ENCODE results near the gene AIFM2.
"Not testable (repeated sequence)": the region's sequence is repeated elsewhere in the genome, so short reads cannot be mapped to it uniquely, and the experiment has no call there.

AIFM2 gene

GRCh38 chr10:70106958-70107791, 25.4 kb downstream of the AIFM2 start:
- TF ChIP-seq CTCF (IDR thresholded peaks at IDR 0.05; ENCODE audit: low read depth, low read length, poor library complexity, severe bottlenecking) (peak; percentile 86), EZH2phosphoT487 (IDR thresholded peaks at IDR 0.05; ENCODE audit: borderline replicate concordance, low read length) (no peak)
- Histone ChIP-seq H3K9me3 (ENCODE audit: control insufficient read depth, insufficient read depth, low read length) (no peaks in the 10 kb centered on the region), H3K79me2 (ENCODE audit: control insufficient read depth, low read length) (no peaks in the 10 kb centered on the region), H3K27me3 (ENCODE audit: control insufficient read depth, low read length) (no peaks in the 10 kb centered on the region), H3K4me2 (ENCODE audit: low read length) (peak overlapping the region; percentile 62), H4K20me1 (ENCODE audit: control insufficient read depth, insufficient read depth, low read depth, low read length) (no peaks in the 10 kb centered on the region), H3K36me3 (ENCODE audit: control insufficient read depth, low read length) (no peaks in the 10 kb centered on the region), H3K4me1 (ENCODE audit: control insufficient read depth, low read length) (peaks cover 17% of the 10 kb centered on the region), H3K27ac (ENCODE audit: low read depth, low read length) (no peak overlapping the region), H3K4me3 (ENCODE audit: low read length) (peak overlapping the region; percentile 48), H3K9me2 (replicated peaks; ENCODE audit: control insufficient read depth, low read length) (no peaks in the 10 kb centered on the region), H3F3A (ENCODE audit: control insufficient read depth, insufficient read depth) (no peaks in the 10 kb centered on the region)

- H3K36me3 ChIP-seq (ENCODE audit: control insufficient read depth, low read length), result no peaks in the 10 kb centered on the region
Measured at GRCh38 chr10:70101668-70102067, 31.0 kb downstream of the AIFM2 start.

GRCh38 chr10:70101068-70101562, 31.5 kb downstream of the AIFM2 start:
- H3K27me3 ChIP-seq (ENCODE audit: control insufficient read depth, low read length); H3K79me2 ChIP-seq (ENCODE audit: control insufficient read depth, low read length); H3K9me3 ChIP-seq (ENCODE audit: control insufficient read depth, insufficient read depth, low read length); H3K4me2 ChIP-seq (ENCODE audit: low read length); H3K36me3 ChIP-seq (ENCODE audit: control insufficient read depth, low read length); H3K9me2 ChIP-seq (replicated peaks; ENCODE audit: control insufficient read depth, low read length); H4K20me1 ChIP-seq (ENCODE audit: control insufficient read depth, insufficient read depth, low read depth, low read length); H3F3A ChIP-seq (ENCODE audit: control insufficient read depth, insufficient read depth); H3K4me1 ChIP-seq (ENCODE audit: control insufficient read depth, low read length); H3K27ac ChIP-seq (ENCODE audit: low read depth, low read length); H3K4me3 ChIP-seq (ENCODE audit: low read length): not testable (repeated sequence)

More at GRCh38 chr10:70101668-70102067, 31.0 kb downstream of the AIFM2 start:
- Histone ChIP-seq H3K9me3 (ENCODE audit: control insufficient read depth, insufficient read depth, low read length) (no peaks in the 10 kb centered on the region), H3K4me2 (ENCODE audit: low read length) (no peak overlapping the region), H4K20me1 (ENCODE audit: control insufficient read depth, insufficient read depth, low read depth, low read length) (no peaks in the 10 kb centered on the region), H3K4me1 (ENCODE audit: control insufficient read depth, low read length) (no peaks in the 10 kb centered on the region), H3K9me2 (replicated peaks; ENCODE audit: control insufficient read depth, low read length) (no peaks in the 10 kb centered on the region), H3K4me3 (ENCODE audit: low read length) (no peak overlapping the region), H3K79me2 (ENCODE audit: control insufficient read depth, low read length) (no peaks in the 10 kb centered on the region), H3K27me3 (ENCODE audit: control insufficient read depth, low read length) (peaks cover 3% of the 10 kb centered on the region; the same call in 1 of the 2 replicates), H3K27ac (ENCODE audit: low read depth, low read length) (no peak overlapping the region), H3F3A (ENCODE audit: control insufficient read depth, insufficient read depth) (no peaks in the 10 kb centered on the region)
- no peak for TF ChIP-seq EZH2phosphoT487 (IDR thresholded peaks at IDR 0.05; ENCODE audit: borderline replicate concordance, low read length)
- TF ChIP-seq CTCF (IDR thresholded peaks at IDR 0.05; ENCODE audit: low read depth, low read length, poor library complexity, severe bottlenecking), result no peak

GRCh38 chr10:70098271-70098670, 34.4 kb downstream of the AIFM2 start:
- Histone ChIP-seq H3K36me3 (ENCODE audit: control insufficient read depth, low read length) (no peaks in the 10 kb centered on the region), H3K4me1 (ENCODE audit: control insufficient read depth, low read length) (no peaks in the 10 kb centered on the region)

More at GRCh38 chr10:70098271-70098670, 34.4 kb downstream of the AIFM2 start:
- no peak overlapping the region for H3K27ac ChIP-seq (ENCODE audit: low read depth, low read length)
- no peak for TF ChIP-seq EZH2phosphoT487 (IDR thresholded peaks at IDR 0.05; ENCODE audit: borderline replicate concordance, low read length)
- TF ChIP-seq CTCF (IDR thresholded peaks at IDR 0.05; ENCODE audit: low read depth, low read length, poor library complexity, severe bottlenecking), result no peak
- peaks cover 15% of the 10 kb centered on the region for H3K27me3 ChIP-seq (ENCODE audit: control insufficient read depth, low read length)
- no peak overlapping the region for H3K4me3 ChIP-seq (ENCODE audit: low read length)
- H3K9me2 ChIP-seq (replicated peaks; ENCODE audit: control insufficient read depth, low read length), result no peaks in the 10 kb centered on the region
- H3K9me3 ChIP-seq (ENCODE audit: control insufficient read depth, insufficient read depth, low read length), result no peaks in the 10 kb centered on the region
- H3F3A ChIP-seq (ENCODE audit: control insufficient read depth, insufficient read depth), result no peaks in the 10 kb centered on the region
- H4K20me1 ChIP-seq (ENCODE audit: control insufficient read depth, insufficient read depth, low read depth, low read length), result no peaks in the 10 kb centered on the region
- no peak overlapping the region for H3K4me2 ChIP-seq (ENCODE audit: low read length)
- H3K79me2 ChIP-seq (ENCODE audit: control insufficient read depth, low read length), result no peaks in the 10 kb centered on the region

Data from DOHH2 (cell line).